Endothelial cell of umbilical vein (primary cell): ENCODE measurements around the gene TMEM132A.

ENCODE experiments used
- EZH2 ChIP-seq: IDR thresholded peaks from 2 replicates; pipeline ENCODE4 v1.6.1; 2012; ENCODE audit warnings: borderline replicate concordance, low read depth, mild to moderate bottlenecking, moderate library complexity, low read length, inconsistent platforms; ENCODE audit not compliant: severe bottlenecking
- FOS ChIP-seq: IDR thresholded peaks from 2 replicates; pipeline ENCODE4 v1.6.1; 2011; ENCODE audit warnings: mild to moderate bottlenecking, low read length, moderate library complexity, borderline replicate concordance; ENCODE audit not compliant: insufficient read depth
- GATA2 ChIP-seq: IDR thresholded peaks from 2 replicates; pipeline ENCODE4 v1.7.0; 2011; ENCODE audit warnings: low read depth, mild to moderate bottlenecking, moderate library complexity, mixed read lengths, low read length; ENCODE audit not compliant: insufficient read length, insufficient read depth
- JUN ChIP-seq: IDR thresholded peaks from 2 replicates; pipeline ENCODE4 v1.6.1; 2011; ENCODE audit warnings: borderline replicate concordance, low read depth; ENCODE audit not compliant: insufficient read length, insufficient read depth
- MAX ChIP-seq: IDR thresholded peaks from 2 replicates; pipeline ENCODE4 v1.6.1; 2011; ENCODE audit not compliant: insufficient read depth, insufficient read length
- POLR2A ChIP-seq: IDR thresholded peaks from 2 replicates; pipeline ENCODE4 v1.6.1; 2012; ENCODE audit warnings: low read depth, mild to moderate bottlenecking, control low read depth, low read length
- POLR2AphosphoS5 ChIP-seq: IDR thresholded peaks from 2 replicates; pipeline ENCODE4 v1.6.1; 2012; ENCODE audit warnings: low read depth, mild to moderate bottlenecking, control low read depth, low read length, moderate library complexity; ENCODE audit not compliant: insufficient read depth
- TF ChIP-seq, protein P1 (sequence below), 2 donors: IDR thresholded peaks; 1 replicate in 1 of 2; 2 replicates in 1 of 2; pipeline ENCODE4 v1.5.1; 2011; ENCODE audit warnings: low read length in 2 of 2, mild to moderate bottlenecking in 2 of 2, moderate library complexity in 2 of 2, control low read depth in 1 of 2, inconsistent platforms in 1 of 2, low read depth in 1 of 2; ENCODE audit not compliant: insufficient read depth in 1 of 2; ENCODE audit errors: extremely low read depth in 1 of 2

DNA sequence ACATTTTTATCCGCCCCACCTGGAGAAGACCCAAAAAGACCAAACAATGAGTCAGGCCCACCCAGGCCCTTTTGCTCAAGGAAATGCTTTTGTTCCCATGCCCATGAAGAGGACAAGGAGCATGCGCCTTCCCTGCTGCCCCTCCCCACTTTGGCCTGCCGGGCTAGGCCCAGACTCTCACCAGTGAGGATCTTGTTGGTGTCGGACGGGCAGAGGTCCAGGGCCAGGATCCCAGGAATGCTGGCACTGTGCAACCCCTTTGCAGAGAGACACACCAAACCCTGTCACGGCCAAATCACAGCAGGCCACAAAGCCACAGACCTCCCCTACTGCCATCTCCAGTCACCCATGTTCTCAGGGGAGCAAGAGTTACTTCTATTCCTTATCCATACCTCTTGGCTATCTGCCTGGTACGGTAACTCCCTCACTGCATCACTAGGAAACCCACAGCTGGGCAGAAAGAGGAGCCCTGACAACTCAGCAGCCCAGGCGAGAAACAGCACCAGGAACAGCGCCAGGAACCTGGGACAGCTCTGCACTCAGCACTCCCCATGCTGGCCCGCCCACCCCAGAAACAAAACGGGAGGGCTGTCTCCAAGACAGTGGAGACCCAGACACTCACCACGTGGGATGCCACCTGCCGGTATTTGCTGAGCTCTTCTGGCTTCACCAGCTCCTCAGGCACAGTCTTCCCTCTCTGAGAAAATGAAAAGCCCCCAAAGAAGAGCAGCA, 23.4 kb upstream of the TMEM132A start:
- TF ChIP-seq, protein P1, sequence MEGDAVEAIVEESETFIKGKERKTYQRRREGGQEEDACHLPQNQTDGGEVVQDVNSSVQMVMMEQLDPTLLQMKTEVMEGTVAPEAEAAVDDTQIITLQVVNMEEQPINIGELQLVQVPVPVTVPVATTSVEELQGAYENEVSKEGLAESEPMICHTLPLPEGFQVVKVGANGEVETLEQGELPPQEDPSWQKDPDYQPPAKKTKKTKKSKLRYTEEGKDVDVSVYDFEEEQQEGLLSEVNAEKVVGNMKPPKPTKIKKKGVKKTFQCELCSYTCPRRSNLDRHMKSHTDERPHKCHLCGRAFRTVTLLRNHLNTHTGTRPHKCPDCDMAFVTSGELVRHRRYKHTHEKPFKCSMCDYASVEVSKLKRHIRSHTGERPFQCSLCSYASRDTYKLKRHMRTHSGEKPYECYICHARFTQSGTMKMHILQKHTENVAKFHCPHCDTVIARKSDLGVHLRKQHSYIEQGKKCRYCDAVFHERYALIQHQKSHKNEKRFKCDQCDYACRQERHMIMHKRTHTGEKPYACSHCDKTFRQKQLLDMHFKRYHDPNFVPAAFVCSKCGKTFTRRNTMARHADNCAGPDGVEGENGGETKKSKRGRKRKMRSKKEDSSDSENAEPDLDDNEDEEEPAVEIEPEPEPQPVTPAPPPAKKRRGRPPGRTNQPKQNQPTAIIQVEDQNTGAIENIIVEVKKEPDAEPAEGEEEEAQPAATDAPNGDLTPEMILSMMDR (IDR thresholded peaks at IDR 0.05; ENCODE audit: extremely low read depth in 1 of 2, insufficient read depth in 1 of 2, low read depth in 1 of 2, low read length in 2 of 2), result no peak
- no peak for TF ChIP-seq EZH2
- no peak for TF ChIP-seq POLR2A
- no peak for TF ChIP-seq MAX
- TF ChIP-seq JUN, result no peak
- TF ChIP-seq POLR2AphosphoS5, result no peak
- no peak for TF ChIP-seq FOS
- TF ChIP-seq GATA2, result no peak
